ENCODE data around the gene ESRRA. TPM values are rescaled to one million over a fixed set of nuclear protein-coding genes. Genes with fewer than 3 reads are reported as not detected.

ESRRA gene
- total and polyA plus RNA-seq, 9 of the 15 experiments (the other 6 are each of a cell fraction or from before 2014, with no cell fraction given) = 0.27 to 89.7 (median 23.7) TPM

- TF ChIP-seq HBP1 (CRISPR knock-in tag; IDR thresholded peaks at IDR 0.05) (no peak), MAFG (tag; conservative IDR thresholded peaks at IDR 0.05) (no peak), NFRKB (IDR thresholded peaks at IDR 0.05; ENCODE audit: low read depth) (peak; percentile 57; the same call in 1 of the 2 replicates), HDGF (IDR thresholded peaks at IDR 0.05) (no peak), ZBTB43 (CRISPR knock-in tag; IDR thresholded peaks at IDR 0.05) (no peak), ZNF224 (CRISPR knock-in tag; IDR thresholded peaks at IDR 0.05) (no peak), MAX (CRISPR knock-in tag; IDR thresholded peaks at IDR 0.05) (no peak), PYGO2 (tag; IDR thresholded peaks at IDR 0.05) (no peak), ELF4 (CRISPR knock-in tag; IDR thresholded peaks at IDR 0.05) (no peak), ZNF274 (IDR thresholded peaks at IDR 0.05; ENCODE audit: borderline replicate concordance, low read depth, low read length) (no peak), ZNF165 (CRISPR knock-in tag; IDR thresholded peaks at IDR 0.05; ENCODE audit: borderline replicate concordance) (no peak), EP400 (IDR thresholded peaks at IDR 0.05) (no peak; the same call in 1 of the 2 replicates), ZSCAN32 (CRISPR knock-in tag; IDR thresholded peaks at IDR 0.05) (no peak), ZC3H4 (CRISPR knock-in tag; IDR thresholded peaks at IDR 0.05; ENCODE audit: borderline replicate concordance) (no peak; the same call in 1 of the 2 replicates), ZBTB26 (CRISPR knock-in tag; IDR thresholded peaks at IDR 0.05) (no peak), KLF13 (tag; IDR thresholded peaks at IDR 0.05; ENCODE audit: borderline replicate concordance, low read depth) (peak; percentile 70; the same call in 1 of the 2 replicates), GTF2A2 (tag; IDR thresholded peaks at IDR 0.05) (no peak), LARP7 (IDR thresholded peaks at IDR 0.05) (no peak), STAT5A (IDR thresholded peaks at IDR 0.05; ENCODE audit: borderline replicate concordance, low read length) (no peak), PHB (CRISPR knock-in tag; IDR thresholded peaks at IDR 0.05) (no peak), ZNF184 (CRISPR knock-in tag; IDR thresholded peaks at IDR 0.05) (no peak), POU5F1 (IDR thresholded peaks at IDR 0.05; ENCODE audit: borderline replicate concordance, low read depth, low read length, partially characterized antibody) (no peak)
Measured at GRCh38 chr11:64284962-64285884, 20.1 kb upstream of the ESRRA start, which contains the start of gene GPR137 (continued).
